Peyer's patch (tissue), 4 donors: Measurements from ENCODE around the gene ANKRD11.

Experiments used
- CTCF ChIP-seq, 6 experiments: fragments of 450-650 bp in 4 of 6; fragments of 200-600 bp in 2 of 6; sonication (generic) in 1 of 6; IDR thresholded peaks; one replicate each; pipeline ENCODE4 v1.5.1; 2017 to 2019; ENCODE audit warnings: antibody characterized with exemption in 6 of 6, mild to moderate bottlenecking in 3 of 6, moderate library complexity in 1 of 6
- POLR2A ChIP-seq, 2 donors: fragments of 450-650 bp; IDR thresholded peaks; one replicate each; pipeline ENCODE4 v1.5.1; 2017; ENCODE audit warnings: antibody characterized with exemption in 2 of 2, mild to moderate bottlenecking in 2 of 2, moderate library complexity in 2 of 2

- peak in 1 of 6 experiments; percentile 5 for TF ChIP-seq CTCF (IDR thresholded peaks at IDR 0.05)
- TF ChIP-seq POLR2A (IDR thresholded peaks at IDR 0.05) = no peak
Measured at GRCh38 chr16:89341697-89342694, 148.4 kb downstream of the ANKRD11 start.
